ENCODE results near the gene UBA1.

DNA sequence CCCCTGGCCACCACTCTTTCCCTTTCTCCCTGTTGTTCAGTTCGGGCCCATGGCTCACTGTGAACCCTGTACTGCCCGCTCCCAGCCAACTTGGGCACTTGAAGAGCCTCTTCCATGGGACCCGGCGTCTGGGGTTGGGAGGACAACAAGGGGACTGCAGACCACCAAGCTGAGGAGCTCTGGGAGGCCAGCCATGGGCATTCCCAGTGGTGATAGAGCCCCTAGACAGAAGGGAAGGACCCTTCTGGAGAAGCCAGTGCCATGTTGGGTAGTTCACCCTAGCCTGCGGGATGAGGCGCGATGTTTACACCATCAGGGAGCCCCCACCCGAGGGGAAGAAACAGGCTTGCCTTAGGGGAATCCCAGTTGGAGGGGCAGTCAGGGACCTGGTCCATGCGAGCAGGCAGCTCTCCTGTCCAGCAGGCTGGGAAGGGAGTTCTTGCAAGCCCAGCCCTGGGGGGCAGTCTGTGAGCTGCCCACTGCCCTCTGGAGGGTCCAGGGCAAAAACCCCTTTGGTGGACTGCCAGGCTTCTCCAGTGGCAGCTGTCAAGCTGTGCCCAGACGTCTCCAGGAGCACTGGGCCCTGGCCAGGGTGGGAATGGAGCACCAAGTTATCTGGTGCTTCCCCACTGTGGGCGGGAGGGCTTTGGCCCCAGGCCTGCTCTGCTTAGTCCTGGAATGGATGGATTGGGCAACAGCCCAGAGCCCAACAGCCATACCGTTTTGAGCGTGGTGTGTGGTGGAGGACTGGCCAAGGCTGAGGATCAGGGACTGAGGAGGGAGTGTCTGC lies 23.7 kb upstream of the UBA1 start:
- TF ChIP-seq, protein P1, sequence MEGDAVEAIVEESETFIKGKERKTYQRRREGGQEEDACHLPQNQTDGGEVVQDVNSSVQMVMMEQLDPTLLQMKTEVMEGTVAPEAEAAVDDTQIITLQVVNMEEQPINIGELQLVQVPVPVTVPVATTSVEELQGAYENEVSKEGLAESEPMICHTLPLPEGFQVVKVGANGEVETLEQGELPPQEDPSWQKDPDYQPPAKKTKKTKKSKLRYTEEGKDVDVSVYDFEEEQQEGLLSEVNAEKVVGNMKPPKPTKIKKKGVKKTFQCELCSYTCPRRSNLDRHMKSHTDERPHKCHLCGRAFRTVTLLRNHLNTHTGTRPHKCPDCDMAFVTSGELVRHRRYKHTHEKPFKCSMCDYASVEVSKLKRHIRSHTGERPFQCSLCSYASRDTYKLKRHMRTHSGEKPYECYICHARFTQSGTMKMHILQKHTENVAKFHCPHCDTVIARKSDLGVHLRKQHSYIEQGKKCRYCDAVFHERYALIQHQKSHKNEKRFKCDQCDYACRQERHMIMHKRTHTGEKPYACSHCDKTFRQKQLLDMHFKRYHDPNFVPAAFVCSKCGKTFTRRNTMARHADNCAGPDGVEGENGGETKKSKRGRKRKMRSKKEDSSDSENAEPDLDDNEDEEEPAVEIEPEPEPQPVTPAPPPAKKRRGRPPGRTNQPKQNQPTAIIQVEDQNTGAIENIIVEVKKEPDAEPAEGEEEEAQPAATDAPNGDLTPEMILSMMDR (IDR thresholded peaks at IDR 0.05): no peak
- TF ChIP-seq POLR2A (IDR thresholded peaks at IDR 0.05): no peak

Measured in heart left ventricle (tissue), 13 donors.